DND-41 (cell line): ENCODE measurements around the gene RUFY3.
"Not testable (repeated sequence)": the region's sequence is repeated elsewhere in the genome, so short reads cannot be mapped to it uniquely, and the experiment has no call there.

Source experiments
- ATAC-seq: fragments of 200-7000 bp; cut with Tn5 transposase; 3 replicates; pipeline ENCODE4 v1.9.1; 2021; ENCODE audit warnings: low read depth; ENCODE audit not compliant: insufficient read depth
- DNase-seq: peaks from one replicate; pipeline ENCODE4 v3.0.0-alpha.2; 2020
- H2AFZ ChIP-seq: 2 replicates; pipeline ENCODE4 v1.6.0; 2012; ENCODE audit warnings: low read depth, low read length
- H3K27ac ChIP-seq: 2 replicates; pipeline ENCODE4 v1.5.1; 2012; ENCODE audit warnings: low read length, inconsistent platforms
- H3K27me3 ChIP-seq: fragments of 200-600 bp; sonication (generic); 2 replicates; pipeline ENCODE4 v1.6.0; 2012; ENCODE audit warnings: low read length, mild to moderate bottlenecking, inconsistent platforms; ENCODE audit not compliant: insufficient read depth, poor library complexity
- H3K36me3 ChIP-seq: 2 replicates; pipeline ENCODE4 v1.5.1; 2012; ENCODE audit warnings: low read length, inconsistent platforms; ENCODE audit not compliant: insufficient read depth
- H3K4me1 ChIP-seq: 2 replicates; pipeline ENCODE4 v1.5.1; 2012; ENCODE audit warnings: mild to moderate bottlenecking, low read length; ENCODE audit not compliant: insufficient read depth
- H3K4me2 ChIP-seq: 2 replicates; pipeline ENCODE4 v1.6.0; 2012; ENCODE audit warnings: mild to moderate bottlenecking, moderate library complexity, low read length, inconsistent platforms; ENCODE audit not compliant: insufficient read depth
- H3K4me3 ChIP-seq, 2 experiments: fragments of 200-600 bp in 1 of 2; shearing (Covaris generic) in 1 of 2; 2 replicates each; pipeline ENCODE4 v1.5.1; 2012 to 2016; ENCODE audit warnings: inconsistent platforms in 2 of 2, low read length in 2 of 2, mild to moderate bottlenecking in 2 of 2, low read depth in 1 of 2, moderate library complexity in 1 of 2
- H3K79me2 ChIP-seq: 2 replicates; pipeline ENCODE4 v1.6.0; 2012; ENCODE audit warnings: low read length, inconsistent platforms; ENCODE audit not compliant: insufficient read depth
- H3K9ac ChIP-seq: 2 replicates; pipeline ENCODE4 v1.6.0; 2012; ENCODE audit warnings: low read depth, mild to moderate bottlenecking, inconsistent platforms, low read length, moderate library complexity
- H3K9me3 ChIP-seq: 2 replicates; pipeline ENCODE4 v1.5.1; 2012; ENCODE audit warnings: low read length, moderate library complexity, mild to moderate bottlenecking, inconsistent platforms; ENCODE audit not compliant: insufficient read depth, severe bottlenecking
- H4K20me1 ChIP-seq: 2 replicates; pipeline ENCODE4 v1.6.0; 2012; ENCODE audit warnings: low read length; ENCODE audit not compliant: insufficient read depth
- EZH2 ChIP-seq: IDR thresholded peaks from 3 replicates; pipeline ENCODE4 v1.6.1; 2012; ENCODE audit warnings: borderline replicate concordance, low read depth, mild to moderate bottlenecking, moderate library complexity, low read length, inconsistent platforms; ENCODE audit not compliant: severe bottlenecking
- TF ChIP-seq, protein P1 (sequence below): IDR thresholded peaks from 2 replicates; pipeline ENCODE4 v1.5.1; 2012; ENCODE audit warnings: borderline replicate concordance, low read length, moderate library complexity, mild to moderate bottlenecking; ENCODE audit not compliant: poor library complexity, severe bottlenecking; ENCODE audit errors: extremely low read depth

The RUFY3 gene

DNA sequence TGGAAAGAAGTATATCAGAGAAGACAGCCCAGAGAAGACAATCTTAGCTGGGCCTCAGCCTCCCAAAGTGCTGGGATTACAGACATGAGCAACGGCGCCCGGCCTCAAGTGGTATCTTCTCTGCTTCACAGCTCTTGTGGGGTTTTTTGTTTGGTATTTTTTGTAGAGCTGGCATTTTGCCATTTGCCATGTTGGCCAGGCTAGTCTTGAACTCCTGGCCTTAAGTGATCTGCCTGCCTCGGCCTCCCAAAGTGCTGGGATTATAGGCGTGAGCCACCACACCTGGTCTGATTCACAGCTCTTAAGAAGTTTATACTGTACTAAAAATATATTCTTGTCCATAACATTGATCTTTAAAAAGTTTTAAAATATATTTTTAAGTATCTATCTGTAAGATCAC, 21.1 kb upstream of the RUFY3 start:
- Histone ChIP-seq H3K9me3 (no peaks in the 10 kb centered on the region), H3K9ac (no peak overlapping the region), H3K79me2 (peaks cover 32% of the 10 kb centered on the region), H2AFZ (no peak overlapping the region), H3K27me3 (no peaks in the 10 kb centered on the region), H3K4me3 (no peak overlapping the region), H3K36me3 (peaks cover 5% of the 10 kb centered on the region; the same call in 1 of the 2 replicates), H3K27ac (no peak overlapping the region), H4K20me1 (no peaks in the 10 kb centered on the region), H3K4me1 (peaks cover 17% of the 10 kb centered on the region), H3K4me2 (no peak overlapping the region)
- ATAC-seq (no peak), DNase-seq (no peak)
- TF ChIP-seq, protein P1, sequence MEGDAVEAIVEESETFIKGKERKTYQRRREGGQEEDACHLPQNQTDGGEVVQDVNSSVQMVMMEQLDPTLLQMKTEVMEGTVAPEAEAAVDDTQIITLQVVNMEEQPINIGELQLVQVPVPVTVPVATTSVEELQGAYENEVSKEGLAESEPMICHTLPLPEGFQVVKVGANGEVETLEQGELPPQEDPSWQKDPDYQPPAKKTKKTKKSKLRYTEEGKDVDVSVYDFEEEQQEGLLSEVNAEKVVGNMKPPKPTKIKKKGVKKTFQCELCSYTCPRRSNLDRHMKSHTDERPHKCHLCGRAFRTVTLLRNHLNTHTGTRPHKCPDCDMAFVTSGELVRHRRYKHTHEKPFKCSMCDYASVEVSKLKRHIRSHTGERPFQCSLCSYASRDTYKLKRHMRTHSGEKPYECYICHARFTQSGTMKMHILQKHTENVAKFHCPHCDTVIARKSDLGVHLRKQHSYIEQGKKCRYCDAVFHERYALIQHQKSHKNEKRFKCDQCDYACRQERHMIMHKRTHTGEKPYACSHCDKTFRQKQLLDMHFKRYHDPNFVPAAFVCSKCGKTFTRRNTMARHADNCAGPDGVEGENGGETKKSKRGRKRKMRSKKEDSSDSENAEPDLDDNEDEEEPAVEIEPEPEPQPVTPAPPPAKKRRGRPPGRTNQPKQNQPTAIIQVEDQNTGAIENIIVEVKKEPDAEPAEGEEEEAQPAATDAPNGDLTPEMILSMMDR: no peak
- no peak for TF ChIP-seq EZH2

DNA sequence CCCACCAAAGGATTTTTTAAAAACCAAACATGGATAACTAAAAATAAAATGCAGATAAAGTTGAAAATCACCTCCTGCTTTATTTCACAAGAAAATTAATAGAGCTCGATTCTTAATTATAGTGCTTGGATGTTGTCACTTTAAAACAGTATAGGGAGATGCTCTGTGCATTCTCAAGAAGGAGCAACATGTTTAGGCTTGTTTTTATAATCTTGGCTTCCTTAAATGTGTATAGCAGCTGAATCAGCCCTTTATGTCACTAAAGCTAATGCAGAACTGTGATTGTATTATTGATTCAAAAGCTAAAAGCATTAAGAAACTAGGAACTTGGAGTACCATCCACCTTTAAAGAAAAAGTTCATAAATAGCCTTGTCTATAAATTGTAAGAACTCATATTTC, 20.5 kb upstream of the RUFY3 start:
- H3K9ac ChIP-seq: no peak overlapping the region
- no peaks in the 10 kb centered on the region for H4K20me1 ChIP-seq
- ATAC-seq: no peak
- H3K4me2 ChIP-seq: no peak overlapping the region
- H3K27ac ChIP-seq: no peak overlapping the region
- no peak for TF ChIP-seq EZH2
- TF ChIP-seq, protein P1: no peak
- H3K36me3 ChIP-seq: peaks cover 2% of the 10 kb centered on the region; the same call in 1 of the 2 replicates
- DNase-seq: no peak
- no peak overlapping the region for H2AFZ ChIP-seq
- H3K4me3 ChIP-seq: no peak overlapping the region
- H3K9me3 ChIP-seq: no peaks in the 10 kb centered on the region
- no peaks in the 10 kb centered on the region for H3K27me3 ChIP-seq
- peaks cover 22% of the 10 kb centered on the region for H3K4me1 ChIP-seq
- peaks cover 37% of the 10 kb centered on the region for H3K79me2 ChIP-seq

DNA sequence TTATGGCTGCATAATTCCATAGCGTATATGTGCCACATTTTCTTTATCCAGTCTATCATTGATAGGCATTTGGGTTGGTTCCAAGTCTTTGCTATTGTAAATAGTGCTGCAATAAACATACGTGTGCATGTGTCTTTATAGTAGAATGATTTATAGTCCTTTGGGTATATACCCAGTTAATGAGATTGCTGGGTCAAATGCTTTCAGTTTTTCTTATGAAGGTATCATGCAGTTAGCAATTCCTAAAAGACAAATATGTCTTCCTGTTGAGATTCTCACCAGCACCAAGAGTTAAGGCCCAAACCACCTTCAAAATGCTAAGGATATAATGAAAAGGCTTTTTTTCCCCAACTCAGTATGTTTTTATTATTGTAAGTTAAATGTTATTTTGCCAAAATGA, 19.2 kb upstream of the RUFY3 start:
- not testable (repeated sequence) for H4K20me1 ChIP-seq, H3K4me3 ChIP-seq, H3K27ac ChIP-seq, ATAC-seq, H3K36me3 ChIP-seq, H3K9ac ChIP-seq, H3K9me3 ChIP-seq, H2AFZ ChIP-seq, H3K27me3 ChIP-seq, DNase-seq
- Histone ChIP-seq H3K79me2 (peaks cover 51% of the 10 kb centered on the region), H3K4me1 (peaks cover 35% of the 10 kb centered on the region), H3K4me2 (peak overlapping the region; percentile 79; the same call in 1 of the 2 replicates)

DNA sequence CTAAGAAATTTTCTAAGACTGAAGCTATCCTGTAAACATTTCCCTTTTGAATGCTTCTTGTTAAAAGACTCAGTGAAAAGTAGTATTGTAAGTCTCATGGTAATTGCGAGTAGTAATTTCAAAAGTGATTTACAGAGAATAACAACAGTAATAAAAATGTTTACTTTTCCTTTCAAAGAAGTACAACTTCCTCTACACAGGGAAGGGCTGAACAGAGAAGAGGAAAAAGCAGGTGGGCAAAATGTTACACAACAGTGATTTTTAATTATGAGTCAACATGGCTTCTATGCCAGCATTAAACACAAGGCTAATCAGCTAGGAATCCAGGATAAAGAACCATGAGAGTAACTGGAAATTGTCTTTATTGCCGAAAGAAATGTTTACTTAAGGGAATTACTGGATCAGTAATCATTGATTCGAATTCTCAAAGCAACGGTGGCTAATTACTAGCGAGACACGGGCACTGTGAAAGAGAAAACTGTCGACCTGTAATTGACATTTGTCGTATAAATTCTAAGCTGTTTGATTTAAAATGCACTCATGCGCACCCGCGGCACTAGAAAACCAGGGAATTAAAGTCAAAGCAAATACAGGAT, 18.0 kb upstream of the RUFY3 start:
- Histone ChIP-seq H3K4me1 (peaks cover 44% of the 10 kb centered on the region), H3K4me3 (peak overlapping the region; percentile 49 to 92), H3K27me3 (no peaks in the 10 kb centered on the region), H4K20me1 (no peaks in the 10 kb centered on the region), H3K9ac (peak overlapping the region; percentile 63), H2AFZ (peak overlapping the region; percentile 44), H3K79me2 (peaks cover 62% of the 10 kb centered on the region), H3K27ac (peak overlapping the region; percentile 90), H3K36me3 (peaks cover 6% of the 10 kb centered on the region), H3K4me2 (peak overlapping the region; percentile 79), H3K9me3 (no peaks in the 10 kb centered on the region)
- DNase-seq (peak; percentile 39), ATAC-seq (no peak)
- TF ChIP-seq EZH2: no peak
- TF ChIP-seq, protein P1: no peak
